SK-N-SH treated with all-trans-retinoic acid at 6 μM for 48 hours (cell line): Measurements from ENCODE around the gene VEGFB.

Source experiments
- ARNTL ChIP-seq: fragments of 450-650 bp; formaldehyde crosslinking; IDR thresholded peaks from 2 replicates; pipeline ENCODE4 v1.5.0; 2020; ENCODE audit warnings: low read depth, mild to moderate bottlenecking, moderate library complexity, borderline replicate concordance
- BACH2 ChIP-seq: fragments of 250-450 bp; sonication (Bioruptor Pico); IDR thresholded peaks from 2 replicates; pipeline ENCODE4 v1.9.0; 2021; ENCODE audit warnings: mild to moderate bottlenecking, borderline replicate concordance
- ISL1 ChIP-seq: fragments of 250-450 bp; sonication (Bioruptor Pico); IDR thresholded peaks from 2 replicates; pipeline ENCODE4 v2.1.2; 2022; ENCODE audit warnings: mild to moderate bottlenecking, moderate library complexity
- SNAI2 ChIP-seq: fragments of 250-450 bp; sonication (Bioruptor Pico); IDR thresholded peaks from 2 replicates; pipeline ENCODE4 v1.5.0; 2020; ENCODE audit warnings: mild to moderate bottlenecking, moderate library complexity
- ZC3H10 ChIP-seq: fragments of 250-450 bp; sonication (Bioruptor Pico); IDR thresholded peaks from 2 replicates; pipeline ENCODE4 v1.5.1; 2021; ENCODE audit warnings: mild to moderate bottlenecking, moderate library complexity
- ZFP30 ChIP-seq: fragments of 450-650 bp; formaldehyde crosslinking; IDR thresholded peaks from 2 replicates; pipeline ENCODE4 v1.5.0; 2022; ENCODE audit warnings: mild to moderate bottlenecking, moderate library complexity
- ZNF8 ChIP-seq: fragments of 450-650 bp; formaldehyde crosslinking; IDR thresholded peaks from 2 replicates; pipeline ENCODE4 v1.5.0; 2020; ENCODE audit warnings: mild to moderate bottlenecking, moderate library complexity
- TF ChIP-seq, protein P1 (sequence below): fragments of 250-450 bp; sonication (Bioruptor Pico); IDR thresholded peaks from 2 replicates; pipeline ENCODE4 v1.8.0; 2020; ENCODE audit warnings: mild to moderate bottlenecking, moderate library complexity, borderline replicate concordance
- TF ChIP-seq, protein P2 (sequence below): fragments of 250-450 bp; sonication (Bioruptor Pico); IDR thresholded peaks from 2 replicates; pipeline ENCODE4 v1.5.1; 2020; ENCODE audit warnings: low read depth, mild to moderate bottlenecking, moderate library complexity

DNA sequence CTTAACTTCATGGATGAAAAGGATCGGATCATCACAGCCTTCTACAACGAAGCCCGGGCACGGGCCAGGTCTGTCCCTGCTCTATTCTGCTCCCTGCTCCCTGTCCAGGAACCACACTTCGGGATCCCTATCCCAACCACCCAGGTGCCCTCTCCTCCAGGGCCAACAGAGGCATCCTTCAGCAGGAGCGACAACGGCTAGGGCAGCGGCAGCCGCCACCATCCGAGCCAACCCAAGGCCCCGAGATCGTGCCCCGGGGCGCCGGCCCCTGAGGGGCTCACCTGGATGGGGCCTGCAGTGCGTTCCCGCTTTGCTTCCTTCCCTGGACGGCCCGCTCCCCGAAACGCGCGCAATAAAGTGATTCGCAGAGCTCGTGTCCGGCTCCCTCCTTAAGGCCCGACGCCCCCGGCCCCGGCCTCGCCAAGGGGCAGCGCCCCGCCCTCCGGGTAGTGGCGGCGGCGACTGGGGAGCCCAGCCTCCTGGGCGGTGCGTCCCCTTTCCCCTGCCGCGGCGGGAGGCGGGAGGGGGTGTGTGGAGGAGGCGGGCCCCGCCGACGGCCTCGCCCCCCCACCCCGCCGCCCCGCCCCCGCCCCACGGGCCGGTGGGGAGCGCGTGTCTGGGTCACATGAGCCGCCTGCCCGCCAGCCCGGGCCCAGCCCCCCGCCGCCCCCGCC, at the start of gene VEGFB:
- TF ChIP-seq, protein P1, sequence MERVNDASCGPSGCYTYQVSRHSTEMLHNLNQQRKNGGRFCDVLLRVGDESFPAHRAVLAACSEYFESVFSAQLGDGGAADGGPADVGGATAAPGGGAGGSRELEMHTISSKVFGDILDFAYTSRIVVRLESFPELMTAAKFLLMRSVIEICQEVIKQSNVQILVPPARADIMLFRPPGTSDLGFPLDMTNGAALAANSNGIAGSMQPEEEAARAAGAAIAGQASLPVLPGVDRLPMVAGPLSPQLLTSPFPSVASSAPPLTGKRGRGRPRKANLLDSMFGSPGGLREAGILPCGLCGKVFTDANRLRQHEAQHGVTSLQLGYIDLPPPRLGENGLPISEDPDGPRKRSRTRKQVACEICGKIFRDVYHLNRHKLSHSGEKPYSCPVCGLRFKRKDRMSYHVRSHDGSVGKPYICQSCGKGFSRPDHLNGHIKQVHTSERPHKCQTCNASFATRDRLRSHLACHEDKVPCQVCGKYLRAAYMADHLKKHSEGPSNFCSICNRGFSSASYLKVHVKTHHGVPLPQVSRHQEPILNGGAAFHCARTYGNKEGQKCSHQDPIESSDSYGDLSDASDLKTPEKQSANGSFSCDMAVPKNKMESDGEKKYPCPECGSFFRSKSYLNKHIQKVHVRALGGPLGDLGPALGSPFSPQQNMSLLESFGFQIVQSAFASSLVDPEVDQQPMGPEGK (CRISPR knock-in tag), result no peak
- TF ChIP-seq, protein P2, sequence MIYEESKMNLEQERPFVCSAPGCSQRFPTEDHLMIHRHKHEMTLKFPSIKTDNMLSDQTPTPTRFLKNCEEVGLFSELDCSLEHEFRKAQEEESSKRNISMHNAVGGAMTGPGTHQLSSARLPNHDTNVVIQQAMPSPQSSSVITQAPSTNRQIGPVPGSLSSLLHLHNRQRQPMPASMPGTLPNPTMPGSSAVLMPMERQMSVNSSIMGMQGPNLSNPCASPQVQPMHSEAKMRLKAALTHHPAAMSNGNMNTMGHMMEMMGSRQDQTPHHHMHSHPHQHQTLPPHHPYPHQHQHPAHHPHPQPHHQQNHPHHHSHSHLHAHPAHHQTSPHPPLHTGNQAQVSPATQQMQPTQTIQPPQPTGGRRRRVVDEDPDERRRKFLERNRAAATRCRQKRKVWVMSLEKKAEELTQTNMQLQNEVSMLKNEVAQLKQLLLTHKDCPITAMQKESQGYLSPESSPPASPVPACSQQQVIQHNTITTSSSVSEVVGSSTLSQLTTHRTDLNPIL (CRISPR knock-in tag), result no peak
- TF ChIP-seq ZNF8 (CRISPR knock-in tag), result no peak
- no peak for TF ChIP-seq ISL1
- no peak for TF ChIP-seq ARNTL (CRISPR knock-in tag)
- TF ChIP-seq BACH2 (CRISPR knock-in tag), result no peak
- no peak for TF ChIP-seq ZC3H10 (CRISPR knock-in tag)
- TF ChIP-seq ZFP30 (CRISPR knock-in tag), result no peak
- TF ChIP-seq SNAI2 (CRISPR knock-in tag), result no peak
